HL-60 (cell line): ENCODE results near the gene USP3.

Source experiments
- CTCF ChIP-seq: IDR thresholded peaks from one replicate; pipeline ENCODE4 v1.5.1; 2011; ENCODE audit warnings: low read length, control low read depth, inconsistent platforms; ENCODE audit not compliant: insufficient read depth
- POLR2AphosphoS5 ChIP-seq: IDR thresholded peaks from 2 replicates; pipeline ENCODE4 v1.6.1; 2012; ENCODE audit warnings: low read depth
- REST ChIP-seq: IDR thresholded peaks from 2 replicates; pipeline ENCODE4 v1.6.1; 2012; ENCODE audit warnings: low read depth; ENCODE audit not compliant: insufficient replicate concordance

- TF ChIP-seq CTCF (no peak), POLR2AphosphoS5 (peak; percentile 70), REST (no peak)
Observed at GRCh38 chr15:63491116-63491827, 13.1 kb upstream of the USP3 start.
